Measurements from ENCODE around the gene KLHL17.

DNA sequence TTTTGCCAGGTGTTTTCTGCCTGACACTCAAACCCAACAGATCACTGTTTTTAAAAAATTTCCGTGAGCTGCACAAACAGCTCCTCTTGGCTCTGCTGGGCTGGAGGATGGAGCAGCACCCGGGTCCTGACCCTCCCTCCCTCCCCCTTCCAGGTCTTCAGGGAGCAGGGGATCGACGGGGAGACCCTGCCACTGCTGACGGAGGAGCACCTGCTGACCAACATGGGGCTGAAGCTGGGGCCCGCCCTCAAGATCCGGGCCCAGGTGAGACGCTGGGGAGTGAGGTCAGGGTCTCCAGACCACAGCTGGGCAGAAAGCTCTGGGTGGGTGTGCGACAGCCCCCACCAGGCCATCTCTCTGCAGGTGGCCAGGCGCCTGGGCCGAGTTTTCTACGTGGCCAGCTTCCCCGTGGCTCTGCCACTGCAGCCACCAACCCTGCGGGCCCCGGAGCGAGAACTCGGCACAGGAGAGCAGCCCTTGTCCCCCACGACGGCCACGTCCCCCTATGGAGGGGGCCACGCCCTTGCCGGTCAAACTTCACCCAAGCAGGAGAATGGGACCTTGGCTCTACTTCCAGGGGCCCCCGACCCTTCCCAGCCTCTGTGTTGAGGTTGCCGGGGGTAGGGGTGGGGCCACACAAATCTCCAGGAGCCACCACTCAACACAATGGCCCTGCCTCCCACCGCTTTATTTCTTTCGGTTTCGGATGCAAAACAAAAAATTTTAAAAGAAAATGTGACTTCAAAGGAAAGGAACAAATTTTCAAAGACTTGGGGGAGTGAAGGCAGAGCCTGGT lies 16.6 kb upstream of the KLHL17 start:
- TF ChIP-seq, protein P1, sequence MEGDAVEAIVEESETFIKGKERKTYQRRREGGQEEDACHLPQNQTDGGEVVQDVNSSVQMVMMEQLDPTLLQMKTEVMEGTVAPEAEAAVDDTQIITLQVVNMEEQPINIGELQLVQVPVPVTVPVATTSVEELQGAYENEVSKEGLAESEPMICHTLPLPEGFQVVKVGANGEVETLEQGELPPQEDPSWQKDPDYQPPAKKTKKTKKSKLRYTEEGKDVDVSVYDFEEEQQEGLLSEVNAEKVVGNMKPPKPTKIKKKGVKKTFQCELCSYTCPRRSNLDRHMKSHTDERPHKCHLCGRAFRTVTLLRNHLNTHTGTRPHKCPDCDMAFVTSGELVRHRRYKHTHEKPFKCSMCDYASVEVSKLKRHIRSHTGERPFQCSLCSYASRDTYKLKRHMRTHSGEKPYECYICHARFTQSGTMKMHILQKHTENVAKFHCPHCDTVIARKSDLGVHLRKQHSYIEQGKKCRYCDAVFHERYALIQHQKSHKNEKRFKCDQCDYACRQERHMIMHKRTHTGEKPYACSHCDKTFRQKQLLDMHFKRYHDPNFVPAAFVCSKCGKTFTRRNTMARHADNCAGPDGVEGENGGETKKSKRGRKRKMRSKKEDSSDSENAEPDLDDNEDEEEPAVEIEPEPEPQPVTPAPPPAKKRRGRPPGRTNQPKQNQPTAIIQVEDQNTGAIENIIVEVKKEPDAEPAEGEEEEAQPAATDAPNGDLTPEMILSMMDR (conservative IDR thresholded peaks at IDR 0.05; ENCODE audit: low read depth, low read length): no peak
- TF ChIP-seq EZH2 (IDR thresholded peaks at IDR 0.05; ENCODE audit: low read length, unreplicated experiment) (no peak), EZH2phosphoT487 (IDR thresholded peaks at IDR 0.05; ENCODE audit: borderline replicate concordance, low read length) (no peak)

Data from PC-3 (cell line).